Kidney (tissue), 14 donors: ENCODE results near the gene ZNF425. TPM values are rescaled to one million over a fixed set of nuclear protein-coding genes. Genes with fewer than 3 reads are reported as not detected.

Experiments used
- DNase-seq, 5 donors: peaks; one replicate each; pipeline ENCODE4 v3.0.0-alpha.2; 2013 to 2020
- FAIRE-seq: peaks from 2 replicates; lab custom pipeline; 2012; peaks lifted over from hg19 to GRCh38; lab: Jason Lieb, UNC
- H3K27ac ChIP-seq, 2 donors: one replicate each; pipeline ENCODE4 v1.7.0; 2013; ENCODE audit warnings: low read depth in 2 of 2, low read length in 2 of 2, inconsistent platforms in 1 of 2
- H3K27me3 ChIP-seq: one replicate; pipeline ENCODE4 v1.7.1; 2013; ENCODE audit warnings: low read length, inconsistent platforms; ENCODE audit not compliant: control insufficient read depth, insufficient read depth
- H3K36me3 ChIP-seq, 3 donors: one replicate each; pipeline versions ENCODE4 v1.7.0 to v1.7.1; 2013; ENCODE audit warnings: low read length in 3 of 3, control low read depth in 1 of 3, inconsistent platforms in 1 of 3; ENCODE audit not compliant: insufficient read depth in 3 of 3, control insufficient read depth in 2 of 3
- H3K4me1 ChIP-seq, 3 donors: one replicate each; pipeline versions ENCODE4 v1.7.0 to v1.7.1; 2013; ENCODE audit warnings: low read length in 3 of 3, inconsistent platforms in 1 of 3, low read depth in 1 of 3; ENCODE audit not compliant: control insufficient read depth in 2 of 3, insufficient read depth in 2 of 3
- H3K4me3 ChIP-seq, 3 donors: one replicate each; pipeline versions ENCODE4 v1.7.0 to v1.8.1; 2013; ENCODE audit warnings: low read length in 3 of 3, control low read depth in 1 of 3, inconsistent platforms in 1 of 3
- H3K9ac ChIP-seq, 3 donors: one replicate each; pipeline versions ENCODE4 v1.7.0 to v1.7.1; 2013; ENCODE audit warnings: low read length in 3 of 3, control low read depth in 1 of 3, inconsistent platforms in 1 of 3
- H3K9me3 ChIP-seq, 3 donors: one replicate each; pipeline versions ENCODE4 v1.7.0 to v1.7.1; 2013; ENCODE audit warnings: low read length in 3 of 3, control low read depth in 1 of 3, inconsistent platforms in 1 of 3; ENCODE audit not compliant: control insufficient read depth in 2 of 3, insufficient read depth in 1 of 3
- intact Hi-C: fragments of 100-400 bp; cut with DNase I; formaldehyde crosslinking; loops from one replicate; pipeline ENCODE4 v1.11.1; 2022
- polyA plus RNA-seq: library from polyadenylated mRNA; stranded (reverse); fragments of 350-450 nt; fragmentation: Illumina TruSeq; extraction: RNeasy Lipid Tissue Mini Kit (QIAGEN cat#74804); gene quantifications from one replicate; pipeline ENCODE4 v1.2.3, GENCODE V29; 2014; ENCODE audit warnings: low read depth, low replicate concordance; ENCODE audit not compliant: insufficient read depth
- total RNA-seq: library from RNA; stranded (reverse); fragmentation: NEBNext Ultra II Directional; extraction: Animal tissue kit (Norgen Biotek cat#: 25700); gene quantifications from one replicate; pipeline ENCODE4 v1.2.1, GENCODE V29; 2021
- TF ChIP-seq, protein P1 (sequence below): IDR thresholded peaks from 3 replicates; pipeline ENCODE4 v1.5.1; 2012; ENCODE audit warnings: mild to moderate bottlenecking, moderate library complexity, borderline replicate concordance; ENCODE audit not compliant: insufficient read depth; ENCODE audit errors: extremely low read depth
- donor health status: control.
- donor health status: control.
- donor health status: control.
- donor health status: control.
- donor health status: control.
- donor health status: DM: yes; HTN: yes; CAD: no.
- donor health status: Normal renal cell carcinoma (clear cell type).

The ZNF425 gene
- total and polyA plus RNA-seq, 2 donors from 2014 or later, result 2.4 to 2.5 TPM

DNA sequence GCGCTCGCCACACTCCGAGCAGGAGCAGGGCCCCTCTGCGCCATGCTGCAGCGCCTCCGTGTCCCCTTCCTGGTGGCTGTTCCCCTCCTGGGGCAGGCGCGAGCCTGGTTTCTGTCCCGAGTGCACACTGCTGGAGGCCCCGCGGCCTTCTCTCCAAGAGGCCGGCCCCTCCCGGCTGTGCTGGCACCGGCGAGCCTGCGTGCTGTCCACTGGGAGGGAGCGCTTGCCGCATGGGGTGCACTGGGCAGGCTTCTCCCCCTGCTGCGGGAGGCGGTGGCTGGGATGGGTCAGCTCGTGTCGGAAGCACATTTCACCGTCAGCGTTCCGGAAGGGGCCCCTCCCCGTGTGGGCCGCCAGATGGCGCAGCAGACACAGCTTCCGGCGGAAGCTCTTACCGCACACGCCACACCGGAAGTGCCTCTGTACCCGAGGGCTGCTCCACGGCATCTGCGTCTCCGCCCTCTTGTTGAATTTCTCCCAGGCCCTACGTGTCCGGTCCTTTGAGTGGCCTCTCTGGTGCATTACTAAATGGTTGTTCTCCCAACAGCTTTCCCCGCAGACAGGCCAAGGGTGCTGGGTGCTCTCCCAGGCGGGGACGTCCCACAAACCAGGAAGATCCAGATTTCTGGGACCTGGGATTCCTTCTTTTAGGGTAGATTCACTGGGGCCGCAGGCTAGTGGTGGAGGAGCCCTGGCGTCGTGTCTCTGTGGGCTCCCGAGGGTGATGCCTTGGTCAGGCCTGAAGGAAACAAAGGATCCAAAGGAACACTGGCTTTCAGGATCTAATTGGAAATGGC, 54.3 kb downstream of the ZNF425 start:
- FAIRE-seq, result no peak

DNA sequence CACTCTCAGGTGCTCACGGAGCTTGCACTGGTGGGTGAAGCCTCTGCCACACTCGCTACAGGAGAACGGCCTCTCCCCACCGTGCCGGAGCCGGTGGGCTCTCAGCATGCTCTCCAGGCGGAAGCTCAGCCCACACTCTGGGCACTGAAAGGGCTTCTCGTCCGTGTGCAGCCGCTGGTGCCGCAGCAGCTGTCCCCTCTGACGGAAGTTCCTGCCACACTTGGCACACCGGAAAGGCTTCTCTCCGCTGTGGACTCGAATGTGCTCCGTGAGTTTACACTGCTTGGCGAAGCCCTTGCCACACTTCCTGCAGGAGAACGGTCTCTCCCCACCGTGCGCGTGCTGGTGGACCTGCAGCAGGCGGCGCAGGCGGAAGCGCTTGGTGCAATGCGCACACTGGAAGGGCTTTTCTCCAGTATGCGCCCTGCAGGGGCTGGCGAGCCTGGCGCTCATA, 54.9 kb downstream of the ZNF425 start:
- no peaks in the 10 kb centered on the region for H3K4me1 ChIP-seq
- no peaks in the 10 kb centered on the region for H3K27me3 ChIP-seq
- no peaks in the 10 kb centered on the region for H3K9me3 ChIP-seq
- DNase-seq (no peak), FAIRE-seq (no peak)
- intact Hi-C loops, result no loop called here
- H3K36me3 ChIP-seq, result peaks cover 0 to 28% (median 12%) of the 10 kb centered on the region in 3 donors
- no peak overlapping the region for H3K27ac ChIP-seq
- H3K4me3 ChIP-seq, result no peak overlapping the region
- TF ChIP-seq, protein P1, sequence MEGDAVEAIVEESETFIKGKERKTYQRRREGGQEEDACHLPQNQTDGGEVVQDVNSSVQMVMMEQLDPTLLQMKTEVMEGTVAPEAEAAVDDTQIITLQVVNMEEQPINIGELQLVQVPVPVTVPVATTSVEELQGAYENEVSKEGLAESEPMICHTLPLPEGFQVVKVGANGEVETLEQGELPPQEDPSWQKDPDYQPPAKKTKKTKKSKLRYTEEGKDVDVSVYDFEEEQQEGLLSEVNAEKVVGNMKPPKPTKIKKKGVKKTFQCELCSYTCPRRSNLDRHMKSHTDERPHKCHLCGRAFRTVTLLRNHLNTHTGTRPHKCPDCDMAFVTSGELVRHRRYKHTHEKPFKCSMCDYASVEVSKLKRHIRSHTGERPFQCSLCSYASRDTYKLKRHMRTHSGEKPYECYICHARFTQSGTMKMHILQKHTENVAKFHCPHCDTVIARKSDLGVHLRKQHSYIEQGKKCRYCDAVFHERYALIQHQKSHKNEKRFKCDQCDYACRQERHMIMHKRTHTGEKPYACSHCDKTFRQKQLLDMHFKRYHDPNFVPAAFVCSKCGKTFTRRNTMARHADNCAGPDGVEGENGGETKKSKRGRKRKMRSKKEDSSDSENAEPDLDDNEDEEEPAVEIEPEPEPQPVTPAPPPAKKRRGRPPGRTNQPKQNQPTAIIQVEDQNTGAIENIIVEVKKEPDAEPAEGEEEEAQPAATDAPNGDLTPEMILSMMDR, result no peak
- no peak overlapping the region for H3K9ac ChIP-seq

More for the DNA sequence above, 54.3 kb downstream of the ZNF425 start:
- Histone ChIP-seq H3K27ac (no peak overlapping the region), H3K9ac (no peak overlapping the region), H3K4me1 (no peaks in the 10 kb centered on the region), H3K27me3 (no peaks in the 10 kb centered on the region), H3K9me3 (no peaks in the 10 kb centered on the region), H3K36me3 (peaks cover 0 to 28% (median 12%) of the 10 kb centered on the region in 3 donors), H3K4me3 (no peak overlapping the region)
- TF ChIP-seq, protein P1, result no peak
- intact Hi-C loops, result no loop called here
- peak in 4 of 5 donors; percentile 16 to 82 (median 29) for DNase-seq

DNA sequence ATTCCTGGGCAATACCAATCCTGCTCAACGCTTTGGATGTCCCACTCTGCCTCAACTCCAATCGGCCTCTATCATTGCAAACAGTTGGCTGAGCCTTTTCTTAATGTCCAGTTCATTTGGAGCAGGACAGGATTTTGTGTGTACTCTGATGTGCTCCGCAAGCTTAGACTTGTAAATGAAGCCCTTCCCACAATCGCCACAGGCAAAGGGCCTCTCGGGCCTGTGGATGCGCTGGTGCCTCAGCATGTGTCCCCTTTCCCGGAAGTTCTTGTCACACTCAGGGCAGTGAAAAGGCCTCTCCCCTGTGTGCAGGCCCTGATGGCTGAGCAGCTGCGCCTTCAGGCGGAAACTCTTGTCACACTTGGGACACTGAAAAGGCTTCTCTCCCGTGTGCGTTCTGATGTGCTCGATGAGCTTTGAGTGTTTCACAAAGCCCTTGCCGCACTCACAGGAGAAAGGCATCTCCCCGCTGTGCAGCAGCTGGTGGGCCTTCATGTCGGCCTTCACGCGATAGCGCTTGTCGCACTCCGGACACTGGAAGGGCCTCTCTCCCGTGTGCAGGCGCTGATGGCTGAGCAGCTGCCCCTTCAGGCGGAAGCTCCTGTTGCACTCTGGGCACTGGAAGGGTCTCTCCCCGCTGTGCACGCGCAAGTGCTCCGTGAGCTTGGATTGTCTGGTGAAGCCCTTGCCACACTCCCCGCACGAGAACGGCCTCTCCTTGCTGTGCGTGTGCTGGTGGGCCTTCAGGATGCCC, 55.6 kb downstream of the ZNF425 start:
- intact Hi-C loops, result no loop called here
- TF ChIP-seq, protein P1, result no peak
- no peak for FAIRE-seq

More for the DNA sequence above, 55.6 kb downstream of the ZNF425 start:
- no peak overlapping the region for H3K9ac ChIP-seq
- no peak overlapping the region for H3K4me3 ChIP-seq
- no peak overlapping the region for H3K27ac ChIP-seq
- no peaks in the 10 kb centered on the region for H3K4me1 ChIP-seq
- no peaks in the 10 kb centered on the region for H3K9me3 ChIP-seq
- DNase-seq, result no peak
- H3K36me3 ChIP-seq, result peaks cover 0 to 28% (median 12%) of the 10 kb centered on the region in 3 donors
- H3K27me3 ChIP-seq, result no peaks in the 10 kb centered on the region
